NOMO-1 treated with DMSO at 0.1 percent for 48 hours (cell line): ENCODE measurements around the gene OSBPL5.

ENCODE experiments used
- DNase-seq: peaks from one replicate; lab custom pipeline; 2025; ENCODE audit not compliant: unreplicated experiment; lab: John Stamatoyannopoulos, UW

The OSBPL5 gene

DNA sequence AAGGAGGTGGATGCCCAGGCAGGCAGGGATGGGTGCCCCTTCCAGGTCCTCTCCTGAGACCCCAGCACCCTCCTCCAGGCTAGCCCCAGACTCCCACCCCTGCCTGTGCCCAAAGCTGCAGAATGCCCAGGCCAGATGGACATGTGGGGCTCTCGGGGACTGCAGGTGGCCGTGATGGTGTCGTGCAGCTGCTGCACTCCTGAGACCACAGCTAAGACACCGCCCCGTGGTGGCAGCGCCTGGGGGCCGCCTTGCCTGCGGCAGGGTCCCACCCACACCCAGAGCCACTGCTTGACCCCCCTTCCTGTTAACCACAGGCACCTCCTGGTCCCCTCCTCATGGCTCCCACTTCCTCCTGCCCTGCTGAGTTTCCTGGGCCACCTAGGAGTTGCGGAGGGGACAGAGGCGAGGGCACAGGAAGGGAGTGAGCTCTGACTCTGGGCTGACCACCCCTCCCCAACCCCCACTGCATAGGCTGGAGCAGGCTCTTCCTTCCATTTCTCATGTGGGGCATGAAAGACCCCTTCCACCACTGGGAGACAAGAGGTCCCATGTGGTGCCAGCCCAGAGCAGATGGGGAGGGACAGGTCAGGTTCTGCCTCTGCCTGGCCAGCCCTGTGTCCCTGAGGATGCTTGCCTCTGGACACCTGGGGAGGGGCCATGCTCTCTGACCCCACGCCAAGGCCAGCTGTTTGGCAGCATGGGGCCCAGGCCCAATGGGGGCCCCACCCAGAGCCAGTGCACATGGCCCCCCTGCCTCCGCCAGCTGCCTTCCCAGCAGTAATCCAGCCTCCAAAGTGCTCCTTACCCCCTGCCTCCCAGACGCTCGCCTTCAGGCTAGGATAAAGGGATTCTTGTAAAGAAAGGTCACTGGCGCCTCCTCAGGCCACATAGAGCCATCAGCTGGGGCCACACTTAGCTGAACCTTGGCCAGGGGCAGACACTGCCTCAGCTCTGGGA lies 29.3 kb downstream of the OSBPL5 start:
- peak; percentile 12 for DNase-seq

DNA sequence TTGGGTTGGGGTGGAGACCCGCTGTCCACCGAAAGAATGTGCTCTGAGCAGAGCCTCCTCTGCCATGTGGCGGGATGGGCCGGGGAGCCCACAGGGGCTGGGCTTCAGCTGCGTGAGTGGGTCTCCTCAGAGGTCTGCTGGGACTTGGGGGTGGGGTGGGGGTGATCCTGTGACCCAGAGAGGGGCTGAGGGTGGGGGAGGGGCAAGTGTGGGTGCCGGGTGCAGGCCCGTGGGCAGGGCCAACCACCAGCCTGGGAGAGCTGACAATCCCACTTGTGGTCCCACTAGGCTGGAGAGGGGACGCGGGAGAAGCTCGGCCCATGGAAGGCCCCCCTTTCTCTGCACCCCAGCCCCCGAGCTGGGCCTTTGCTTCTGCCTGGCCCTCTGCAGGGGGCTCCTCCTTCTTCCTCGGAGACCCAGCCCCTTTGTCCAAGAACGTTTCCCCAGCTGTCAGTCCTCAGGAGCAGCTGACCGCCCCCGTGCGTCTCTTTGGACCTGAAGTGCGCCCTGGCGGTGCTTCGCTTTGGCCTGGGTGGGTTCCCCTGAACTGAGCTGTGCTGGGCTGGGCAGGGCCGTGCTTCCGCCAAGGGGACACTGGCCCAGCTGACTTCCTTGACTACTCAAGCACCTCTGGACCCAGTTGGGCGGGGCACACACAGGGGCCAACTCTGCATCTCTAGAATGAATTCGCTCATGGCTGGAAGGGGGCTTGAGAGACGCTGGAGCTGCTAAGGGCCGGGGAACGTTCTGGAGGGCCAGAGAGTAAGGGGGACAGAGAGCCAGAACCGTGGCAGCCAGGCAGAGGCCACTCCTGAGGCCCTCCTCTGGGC lies 30.2 kb downstream of the OSBPL5 start:
- DNase-seq, result no peak

DNA sequence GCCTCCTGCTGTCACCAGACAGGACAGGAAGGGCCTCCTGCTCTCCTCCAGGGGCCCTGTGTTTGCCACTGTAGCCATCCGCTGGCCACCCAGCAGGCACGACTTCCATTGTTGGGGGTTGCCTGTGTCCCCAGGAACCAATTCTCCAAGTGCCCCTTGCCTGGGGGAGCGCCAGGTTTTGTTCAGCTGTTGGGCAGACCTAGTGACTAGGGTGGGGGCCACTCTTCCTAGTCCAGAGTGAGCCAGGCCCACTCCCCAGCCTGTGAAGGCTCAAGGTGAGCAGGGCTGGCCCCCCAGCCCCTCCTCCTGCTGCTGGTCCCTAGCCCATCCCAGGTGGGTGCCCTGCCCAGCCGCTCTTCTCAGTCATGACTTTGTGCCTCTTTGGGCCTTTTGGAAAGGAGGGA lies 30.9 kb downstream of the OSBPL5 start:
- DNase-seq, result no peak

DNA sequence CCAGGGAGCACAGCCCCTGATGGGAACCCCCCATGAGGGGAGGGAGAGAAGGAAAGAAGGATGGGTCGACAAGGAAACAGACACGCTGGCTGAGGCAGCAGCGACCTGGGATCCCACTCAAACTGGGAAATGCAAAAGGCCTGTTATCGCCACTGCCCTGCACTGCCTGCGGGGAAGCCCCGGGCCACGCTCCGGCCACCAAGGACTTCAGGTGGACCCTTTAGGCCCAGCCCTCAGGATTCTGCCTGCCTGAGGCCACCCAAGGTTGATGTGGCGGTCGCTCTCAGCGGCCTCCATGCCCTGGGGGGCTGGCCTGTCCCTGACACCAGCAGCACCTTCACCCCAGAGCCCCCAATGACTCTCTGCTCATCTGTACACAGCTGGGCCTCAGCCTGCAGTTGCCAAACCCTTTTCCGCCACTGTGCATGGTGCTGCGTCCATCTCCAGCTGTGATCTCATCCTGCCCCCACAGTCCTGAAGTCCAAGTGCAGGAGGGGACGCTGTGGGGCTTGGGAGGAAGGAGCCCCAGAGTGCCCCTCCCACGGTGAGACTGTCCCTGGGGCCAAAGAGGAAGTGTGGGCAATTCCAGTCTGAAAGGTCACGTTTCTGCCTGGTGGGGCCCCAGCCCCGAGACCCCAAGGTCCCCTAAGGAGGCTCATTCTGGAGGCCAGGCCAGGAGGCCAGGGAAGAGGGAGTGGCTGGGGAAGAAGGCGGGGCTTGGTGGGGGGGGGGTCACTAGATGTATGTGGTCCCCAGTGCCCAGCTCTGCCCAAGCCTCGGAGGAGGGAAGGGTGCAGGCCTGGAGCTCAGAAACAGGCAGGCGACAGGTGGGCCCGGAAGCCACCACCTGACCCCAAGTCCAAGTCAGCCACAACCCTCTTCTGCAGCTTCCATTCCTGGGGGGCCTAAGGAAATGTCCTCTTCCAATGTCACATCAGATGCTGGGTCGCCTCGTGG lies 31.6 kb downstream of the OSBPL5 start:
- DNase-seq, result no peak

DNA sequence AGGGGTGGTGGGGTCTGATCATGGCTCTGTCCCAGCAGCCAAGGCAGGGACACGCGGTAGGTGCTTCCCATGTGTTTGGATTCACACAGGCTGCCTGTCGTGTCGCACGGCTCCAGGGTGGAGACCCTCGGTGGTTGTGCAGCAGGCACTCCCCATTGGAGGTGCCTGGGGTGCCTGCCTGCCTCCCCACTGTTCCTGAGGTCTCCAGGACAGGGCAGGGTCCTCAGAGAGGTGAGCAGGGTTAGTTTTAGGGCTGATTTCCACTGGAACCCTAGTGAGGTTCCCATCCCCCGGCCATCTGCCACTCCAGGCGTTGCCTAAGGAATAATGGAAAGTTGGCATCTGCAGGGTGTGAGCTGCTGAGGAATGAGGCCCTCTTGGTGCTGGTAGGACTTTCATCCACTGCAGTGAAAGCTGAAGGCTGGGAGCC lies 32.3 kb downstream of the OSBPL5 start:
- no peak for DNase-seq

DNA sequence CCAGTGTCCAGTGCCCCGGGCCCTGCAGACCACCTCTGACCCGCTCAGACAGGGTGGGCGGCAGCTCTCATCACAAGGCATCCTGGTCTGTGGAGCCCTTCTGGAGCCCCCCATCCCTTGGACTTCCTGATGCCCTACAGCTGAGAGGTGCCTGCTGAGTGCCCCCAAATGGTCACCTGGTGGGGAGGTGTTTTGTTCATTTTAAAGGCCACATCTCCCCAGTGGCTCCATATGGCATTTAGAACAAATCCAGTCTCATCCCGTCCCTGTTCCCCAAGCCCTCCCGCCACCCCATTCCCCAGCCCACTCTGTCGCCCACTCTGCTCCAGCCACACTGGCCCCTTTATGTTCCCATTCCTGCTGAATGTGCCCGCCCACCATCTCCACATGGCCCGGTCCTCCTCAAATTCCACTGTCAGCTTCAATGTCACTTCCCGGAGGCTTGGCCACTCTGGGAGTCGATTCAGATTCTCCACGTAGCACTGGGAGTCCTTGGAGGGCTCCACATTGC lies 32.8 kb downstream of the OSBPL5 start:
- DNase-seq, result no peak

DNA sequence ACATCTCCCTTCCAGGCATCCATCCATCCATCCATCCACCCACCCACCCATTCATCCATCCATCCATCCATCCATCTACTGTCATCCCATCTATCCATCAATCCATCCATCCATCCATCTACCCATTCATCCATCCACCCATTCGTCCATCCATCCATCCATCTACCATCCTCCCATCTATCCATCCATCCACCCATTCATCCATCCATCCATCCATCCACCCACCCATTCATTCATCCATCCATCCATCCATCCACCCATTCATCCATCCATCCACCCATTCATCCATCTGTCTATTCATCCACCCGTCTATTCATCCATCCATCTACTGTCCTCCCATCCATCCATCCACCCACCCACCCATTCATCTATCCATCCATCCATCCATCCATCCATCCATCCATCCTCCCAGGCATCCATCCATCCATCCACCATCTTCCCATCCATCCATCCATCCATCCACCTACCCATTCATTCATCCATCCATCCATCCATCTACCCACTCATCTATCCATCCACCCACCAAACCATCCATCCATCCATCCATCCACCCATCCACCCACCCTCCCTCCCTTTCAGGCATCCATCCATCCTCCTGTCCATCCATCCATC lies 33.7 kb downstream of the OSBPL5 start:
- DNase-seq, result no peak

DNA sequence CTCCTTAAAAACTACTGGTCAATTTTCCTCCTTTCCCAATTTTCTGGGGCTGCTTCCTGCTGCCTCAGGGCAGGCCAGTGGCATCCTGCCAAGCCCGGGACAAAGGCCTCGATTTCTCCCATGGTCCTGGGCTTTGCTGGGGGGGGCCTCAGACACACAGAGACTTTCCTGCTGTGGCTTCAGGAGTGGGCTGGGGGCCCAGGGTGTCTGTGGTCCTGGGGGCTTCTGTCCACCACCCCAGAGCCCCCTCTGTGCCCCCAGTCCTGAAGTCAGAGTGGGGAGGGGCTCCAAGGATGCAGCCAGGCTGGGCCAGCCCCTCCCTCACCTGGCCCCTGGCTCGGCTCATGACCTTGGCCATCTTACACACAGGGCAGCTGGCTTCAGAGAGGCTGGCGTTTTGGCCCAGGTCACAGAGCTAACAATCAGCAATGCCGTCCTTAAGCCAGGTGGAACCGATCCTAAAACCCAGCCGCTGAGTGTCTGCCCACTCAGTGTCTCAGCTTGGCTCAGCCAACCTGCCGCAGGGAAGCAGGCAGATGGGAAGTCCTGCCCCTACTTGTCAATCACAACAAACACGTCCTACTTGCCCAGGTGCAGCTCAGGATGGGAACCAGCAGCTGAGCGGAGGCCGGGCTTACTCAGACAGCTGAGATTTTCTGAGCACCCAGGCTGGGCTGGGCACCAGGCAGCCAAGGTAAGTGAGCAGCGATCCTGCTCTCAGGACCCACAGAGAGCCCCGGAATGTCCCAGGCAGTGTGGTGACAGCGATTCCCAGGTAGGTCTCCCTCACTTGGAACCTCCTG lies 34.6 kb downstream of the OSBPL5 start:
- no peak for DNase-seq

DNA sequence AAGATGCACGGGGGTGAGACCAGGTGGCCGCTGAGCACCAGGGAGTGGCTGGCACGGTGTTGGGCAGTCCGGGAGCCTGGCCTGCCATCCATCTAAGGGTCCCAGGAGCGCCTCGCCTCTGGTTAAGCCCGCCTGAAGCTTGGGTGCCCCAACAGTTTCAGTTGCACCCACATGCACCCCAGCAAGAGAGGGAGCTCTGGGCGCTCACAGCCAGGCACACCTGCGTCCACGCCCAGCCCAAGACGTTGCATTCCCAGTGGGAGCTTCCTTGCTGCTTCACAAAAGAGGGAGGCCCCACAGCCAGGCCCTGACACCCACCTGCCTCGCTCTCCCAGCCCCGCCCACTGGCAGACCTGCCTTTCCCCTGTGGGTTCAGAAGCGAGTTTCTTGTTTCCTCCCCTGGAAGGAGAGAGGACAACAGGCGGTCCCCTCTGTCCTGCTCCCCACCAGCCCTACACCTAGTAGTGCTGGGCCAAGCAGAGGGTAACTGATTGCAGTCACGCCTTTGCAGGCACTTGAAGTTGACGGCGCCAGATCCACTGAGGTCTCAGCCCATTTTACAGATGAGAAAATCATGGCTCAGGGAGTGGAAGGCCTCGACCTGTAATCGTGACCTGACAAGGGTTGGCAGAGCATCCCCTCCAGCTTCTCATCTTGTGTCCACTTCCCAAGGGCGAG lies 35.4 kb downstream of the OSBPL5 start:
- no peak for DNase-seq

DNA sequence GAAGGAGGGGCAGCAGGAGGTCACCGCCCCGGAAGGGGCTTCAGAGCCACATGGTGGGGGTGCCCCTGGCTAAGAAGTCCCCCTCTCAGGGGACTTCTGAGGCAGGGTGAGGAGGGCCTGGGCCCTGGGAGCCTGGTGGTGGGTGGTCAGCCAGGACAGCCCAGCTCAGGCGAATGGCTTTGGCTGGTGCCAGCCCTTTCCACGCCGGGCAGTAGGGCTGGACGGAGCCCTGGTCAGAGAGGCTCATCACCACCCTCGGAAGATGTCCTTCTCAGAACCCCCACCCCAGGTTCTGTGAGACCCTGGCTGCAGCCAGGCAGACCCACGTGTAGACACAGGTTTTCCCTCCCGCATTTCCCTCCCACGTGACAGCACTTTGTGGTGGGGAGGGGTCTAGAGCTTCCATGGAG lies 35.9 kb downstream of the OSBPL5 start:
- no peak for DNase-seq

DNA sequence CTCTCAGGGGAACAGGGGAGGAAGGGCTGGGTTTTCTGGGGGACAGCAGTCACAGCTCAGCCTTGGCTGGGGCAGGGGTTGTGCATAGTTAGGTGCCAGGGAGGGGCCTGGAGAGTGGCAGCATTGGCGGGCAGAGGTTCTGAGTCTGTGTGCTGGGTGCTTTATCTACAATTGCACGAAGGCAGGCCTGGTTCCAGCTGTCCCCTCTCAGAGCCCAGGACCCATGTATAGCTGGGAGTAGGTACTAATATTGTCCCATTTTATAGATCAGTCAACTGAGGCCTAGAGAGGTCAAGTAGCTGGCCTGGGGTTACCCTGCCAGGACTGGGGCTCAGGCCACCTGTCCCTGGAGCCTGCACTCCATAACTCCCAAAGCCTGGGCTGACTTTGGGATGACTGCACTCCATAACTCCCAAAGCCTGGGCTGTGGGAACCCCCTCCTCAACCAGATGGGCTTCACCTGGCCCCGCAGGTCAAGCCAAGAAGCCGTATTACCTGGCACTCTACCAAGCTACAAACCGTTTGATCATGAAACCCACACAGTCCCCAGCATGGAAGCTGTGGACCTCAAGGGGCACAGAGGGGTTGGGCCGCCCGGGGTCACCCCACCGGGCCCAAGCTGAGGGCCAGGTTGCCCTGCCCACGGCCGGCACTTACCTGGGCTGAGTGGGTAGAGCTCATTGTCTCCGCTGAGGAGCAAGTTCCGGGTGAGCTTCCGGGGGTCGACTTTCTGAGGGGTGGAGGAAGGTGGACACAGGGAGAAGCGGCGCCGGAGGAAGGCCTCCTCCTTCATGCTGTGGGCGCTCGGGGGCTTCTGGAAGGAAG lies 36.5 kb downstream of the OSBPL5 start:
- DNase-seq, result no peak

DNA sequence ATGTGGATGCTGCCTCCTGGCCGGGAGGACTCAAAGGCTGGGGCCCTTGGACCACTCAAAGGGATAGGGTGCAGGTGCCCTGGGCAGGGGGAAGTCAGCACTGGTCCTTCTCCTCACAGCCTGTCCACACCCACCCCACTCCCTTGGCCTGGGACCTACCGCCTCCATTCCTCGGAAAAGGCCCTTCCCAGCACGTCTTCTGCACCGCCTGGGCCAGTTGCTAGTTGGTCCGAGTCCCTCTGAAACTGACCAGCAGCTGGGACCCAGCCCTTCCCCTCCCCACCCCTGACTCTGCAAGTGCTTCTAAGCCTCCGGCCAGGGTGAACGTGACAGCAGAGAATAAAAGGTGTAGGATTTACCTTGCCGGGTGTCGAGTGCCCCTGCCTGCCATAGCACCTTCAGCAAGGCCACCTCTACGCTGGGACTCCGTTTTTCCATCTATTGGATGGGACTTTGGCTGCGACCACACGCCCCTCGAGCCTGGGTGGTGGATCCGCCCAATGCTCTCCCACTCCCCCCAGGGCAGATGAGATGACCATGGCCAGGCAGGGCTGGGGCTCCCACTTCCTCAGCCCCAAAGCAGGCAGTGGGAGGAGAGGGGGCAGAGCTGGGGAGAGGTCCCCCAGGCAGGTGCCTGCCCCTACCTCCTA lies 37.3 kb downstream of the OSBPL5 start:
- DNase-seq, result no peak

DNA sequence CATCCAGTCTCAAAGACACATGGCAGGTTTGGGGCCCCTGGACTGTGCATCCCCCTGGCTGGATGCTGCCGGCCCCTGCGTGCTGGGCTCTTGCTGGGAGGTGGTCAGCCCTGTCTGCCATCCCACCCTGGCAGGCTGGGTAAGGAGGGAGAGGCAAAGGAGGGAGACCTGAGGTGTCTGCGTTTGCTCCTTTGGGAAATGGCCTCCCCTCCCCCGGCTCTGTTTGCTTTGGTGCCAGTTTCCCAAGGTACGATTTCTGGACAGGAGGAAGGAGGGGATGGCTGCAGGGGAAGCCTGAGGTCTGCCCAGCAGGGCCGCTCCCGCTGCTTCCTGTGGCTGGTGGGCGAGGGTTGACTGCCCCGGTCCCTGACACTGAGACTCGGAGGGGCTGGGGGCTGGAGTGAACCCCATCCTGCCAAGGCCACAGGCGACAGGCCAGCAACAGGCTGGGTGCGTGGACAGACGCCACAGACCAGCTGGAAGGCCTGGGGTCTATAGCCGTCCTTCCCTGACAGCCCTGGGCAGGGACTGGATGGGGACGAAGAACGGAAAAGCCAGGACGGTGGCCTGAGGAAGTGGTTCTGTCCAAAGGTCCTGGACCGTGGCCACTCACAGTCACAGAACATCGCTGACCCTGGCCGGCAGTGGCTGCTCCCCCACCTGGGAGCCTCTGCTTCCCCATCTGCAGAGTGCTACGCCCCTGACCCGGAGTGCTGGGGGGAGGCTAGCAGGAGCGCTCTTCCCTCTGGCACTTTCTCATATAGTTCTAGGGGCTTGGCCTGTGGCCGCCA lies 38.0 kb downstream of the OSBPL5 start:
- no peak for DNase-seq

DNA sequence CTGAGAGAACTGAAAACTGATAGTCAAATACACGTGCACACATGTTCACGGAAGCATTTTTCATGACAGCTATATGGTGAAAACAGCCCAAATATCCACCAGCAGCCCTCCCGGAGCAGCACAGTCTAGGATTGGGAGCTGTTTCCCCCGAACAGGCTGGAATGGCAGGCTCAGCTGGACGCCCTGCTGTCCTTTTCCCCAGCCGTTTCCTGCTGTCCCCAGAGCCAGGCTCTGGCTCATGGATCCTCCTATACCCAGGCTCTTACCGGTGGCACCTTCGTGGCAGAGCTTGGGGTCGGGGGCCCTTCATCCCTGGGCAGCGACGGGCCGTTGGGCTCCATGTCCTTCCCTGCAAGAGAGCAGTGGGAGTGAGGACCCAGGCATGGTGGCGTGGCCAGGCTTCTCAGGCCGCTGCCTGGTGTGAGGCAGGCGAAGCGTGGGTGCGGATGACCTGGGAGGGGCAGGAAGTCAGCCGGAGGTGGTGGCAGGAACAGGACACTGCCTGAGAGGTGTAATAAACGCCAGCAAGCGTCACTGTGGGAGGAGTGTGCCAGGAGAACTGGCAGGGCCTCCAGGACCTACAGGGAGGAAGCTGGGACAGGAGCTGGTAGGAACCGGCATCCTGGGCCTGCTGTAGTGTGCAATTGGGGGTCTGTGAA lies 38.8 kb downstream of the OSBPL5 start:
- DNase-seq, result no peak

DNA sequence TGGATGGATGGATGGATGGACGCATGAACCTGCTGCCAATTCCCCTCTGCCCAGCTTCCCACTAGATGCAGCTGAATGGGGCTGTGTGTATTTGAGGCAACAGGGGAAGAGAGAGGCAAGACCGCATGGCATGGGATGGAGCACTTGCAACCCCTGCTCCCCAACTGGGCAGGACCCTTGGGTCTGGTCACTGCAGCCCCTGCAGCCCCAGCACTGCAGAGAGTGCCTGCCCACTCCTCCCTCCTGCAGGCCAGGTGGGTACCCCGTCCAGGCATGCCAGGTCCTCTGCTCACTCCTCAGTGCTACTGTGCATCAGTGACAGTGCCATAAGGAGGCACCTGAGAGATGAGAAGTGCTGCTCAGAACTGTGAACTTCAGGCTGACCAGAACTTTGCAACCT lies 40.3 kb downstream of the OSBPL5 start:
- no peak for DNase-seq
